ENCODE results near the gene P4HA2. TPM values are rescaled to one million over a fixed set of nuclear protein-coding genes. Genes with fewer than 3 reads are reported as not detected.

The P4HA2 gene
- total and polyA plus RNA-seq, 2 of the 13 experiments (the other 11 are each of a cell fraction or from before 2014, with no cell fraction given) = 37.7 to 126 TPM

GRCh38 chr5:132227485-132228240 lies at the start of gene P4HA2 (continued):
- TF ChIP-seq ZNF75D (CRISPR knock-in tag; IDR thresholded peaks at IDR 0.05; ENCODE audit: borderline replicate concordance) = no peak
- TF ChIP-seq DMAP1 (CRISPR knock-in tag; IDR thresholded peaks at IDR 0.05) = peak; percentile 85
- TF ChIP-seq MYNN (CRISPR knock-in tag; IDR thresholded peaks at IDR 0.05; ENCODE audit: low read depth) = no peak
- no peak for TF ChIP-seq CCAR2 (optimal IDR thresholded peaks at IDR 0.05; ENCODE audit: low read depth, low read length)
- peak; percentile 35; the same call in 1 of the 2 replicates for TF ChIP-seq THAP11 (CRISPR knock-in tag; IDR thresholded peaks at IDR 0.05)
- TF ChIP-seq RARA (CRISPR knock-in tag; IDR thresholded peaks at IDR 0.05) = no peak
- no peak for TF ChIP-seq ZNF468 (CRISPR knock-in tag; IDR thresholded peaks at IDR 0.05)
- peak; percentile 74 for TF ChIP-seq HNRNPK (IDR thresholded peaks at IDR 0.05; ENCODE audit: low read depth, low read length, poor library complexity, severe bottlenecking)
- no peak for TF ChIP-seq FIP1L1 (IDR thresholded peaks at IDR 0.05; ENCODE audit: borderline replicate concordance, insufficient read depth, low read depth, low read length)
- TF ChIP-seq HIVEP1 (CRISPR knock-in tag; IDR thresholded peaks at IDR 0.05) = no peak; the same call in 1 of the 2 replicates
- TF ChIP-seq, protein P1, sequence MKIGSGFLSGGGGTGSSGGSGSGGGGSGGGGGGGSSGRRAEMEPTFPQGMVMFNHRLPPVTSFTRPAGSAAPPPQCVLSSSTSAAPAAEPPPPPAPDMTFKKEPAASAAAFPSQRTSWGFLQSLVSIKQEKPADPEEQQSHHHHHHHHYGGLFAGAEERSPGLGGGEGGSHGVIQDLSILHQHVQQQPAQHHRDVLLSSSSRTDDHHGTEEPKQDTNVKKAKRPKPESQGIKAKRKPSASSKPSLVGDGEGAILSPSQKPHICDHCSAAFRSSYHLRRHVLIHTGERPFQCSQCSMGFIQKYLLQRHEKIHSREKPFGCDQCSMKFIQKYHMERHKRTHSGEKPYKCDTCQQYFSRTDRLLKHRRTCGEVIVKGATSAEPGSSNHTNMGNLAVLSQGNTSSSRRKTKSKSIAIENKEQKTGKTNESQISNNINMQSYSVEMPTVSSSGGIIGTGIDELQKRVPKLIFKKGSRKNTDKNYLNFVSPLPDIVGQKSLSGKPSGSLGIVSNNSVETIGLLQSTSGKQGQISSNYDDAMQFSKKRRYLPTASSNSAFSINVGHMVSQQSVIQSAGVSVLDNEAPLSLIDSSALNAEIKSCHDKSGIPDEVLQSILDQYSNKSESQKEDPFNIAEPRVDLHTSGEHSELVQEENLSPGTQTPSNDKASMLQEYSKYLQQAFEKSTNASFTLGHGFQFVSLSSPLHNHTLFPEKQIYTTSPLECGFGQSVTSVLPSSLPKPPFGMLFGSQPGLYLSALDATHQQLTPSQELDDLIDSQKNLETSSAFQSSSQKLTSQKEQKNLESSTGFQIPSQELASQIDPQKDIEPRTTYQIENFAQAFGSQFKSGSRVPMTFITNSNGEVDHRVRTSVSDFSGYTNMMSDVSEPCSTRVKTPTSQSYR (CRISPR knock-in tag; IDR thresholded peaks at IDR 0.05; ENCODE audit: borderline replicate concordance) = no peak
- TF ChIP-seq, protein P2, sequence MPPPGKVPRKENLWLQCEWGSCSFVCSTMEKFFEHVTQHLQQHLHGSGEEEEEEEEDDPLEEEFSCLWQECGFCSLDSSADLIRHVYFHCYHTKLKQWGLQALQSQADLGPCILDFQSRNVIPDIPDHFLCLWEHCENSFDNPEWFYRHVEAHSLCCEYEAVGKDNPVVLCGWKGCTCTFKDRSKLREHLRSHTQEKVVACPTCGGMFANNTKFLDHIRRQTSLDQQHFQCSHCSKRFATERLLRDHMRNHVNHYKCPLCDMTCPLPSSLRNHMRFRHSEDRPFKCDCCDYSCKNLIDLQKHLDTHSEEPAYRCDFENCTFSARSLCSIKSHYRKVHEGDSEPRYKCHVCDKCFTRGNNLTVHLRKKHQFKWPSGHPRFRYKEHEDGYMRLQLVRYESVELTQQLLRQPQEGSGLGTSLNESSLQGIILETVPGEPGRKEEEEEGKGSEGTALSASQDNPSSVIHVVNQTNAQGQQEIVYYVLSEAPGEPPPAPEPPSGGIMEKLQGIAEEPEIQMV (CRISPR knock-in tag; IDR thresholded peaks at IDR 0.05; ENCODE audit: low read depth) = no peak
- TF ChIP-seq ZNF782 (CRISPR knock-in tag; IDR thresholded peaks at IDR 0.05; ENCODE audit: borderline replicate concordance) = 0 out of 2 replicates have a peak, but pooled peaks have one; percentile 22
- no peak; the same call in 1 of the 2 replicates for TF ChIP-seq ZNF567 (CRISPR knock-in tag; IDR thresholded peaks at IDR 0.05; ENCODE audit: borderline replicate concordance)
- TF ChIP-seq, protein P3, sequence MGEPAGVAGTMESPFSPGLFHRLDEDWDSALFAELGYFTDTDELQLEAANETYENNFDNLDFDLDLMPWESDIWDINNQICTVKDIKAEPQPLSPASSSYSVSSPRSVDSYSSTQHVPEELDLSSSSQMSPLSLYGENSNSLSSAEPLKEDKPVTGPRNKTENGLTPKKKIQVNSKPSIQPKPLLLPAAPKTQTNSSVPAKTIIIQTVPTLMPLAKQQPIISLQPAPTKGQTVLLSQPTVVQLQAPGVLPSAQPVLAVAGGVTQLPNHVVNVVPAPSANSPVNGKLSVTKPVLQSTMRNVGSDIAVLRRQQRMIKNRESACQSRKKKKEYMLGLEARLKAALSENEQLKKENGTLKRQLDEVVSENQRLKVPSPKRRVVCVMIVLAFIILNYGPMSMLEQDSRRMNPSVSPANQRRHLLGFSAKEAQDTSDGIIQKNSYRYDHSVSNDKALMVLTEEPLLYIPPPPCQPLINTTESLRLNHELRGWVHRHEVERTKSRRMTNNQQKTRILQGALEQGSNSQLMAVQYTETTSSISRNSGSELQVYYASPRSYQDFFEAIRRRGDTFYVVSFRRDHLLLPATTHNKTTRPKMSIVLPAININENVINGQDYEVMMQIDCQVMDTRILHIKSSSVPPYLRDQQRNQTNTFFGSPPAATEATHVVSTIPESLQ (CRISPR knock-in tag; conservative IDR thresholded peaks at IDR 0.05) = no peak
- TF ChIP-seq ZNF891 (CRISPR knock-in tag; IDR thresholded peaks at IDR 0.05) = no peak; the same call in 1 of the 2 replicates
- TF ChIP-seq, protein P4, sequence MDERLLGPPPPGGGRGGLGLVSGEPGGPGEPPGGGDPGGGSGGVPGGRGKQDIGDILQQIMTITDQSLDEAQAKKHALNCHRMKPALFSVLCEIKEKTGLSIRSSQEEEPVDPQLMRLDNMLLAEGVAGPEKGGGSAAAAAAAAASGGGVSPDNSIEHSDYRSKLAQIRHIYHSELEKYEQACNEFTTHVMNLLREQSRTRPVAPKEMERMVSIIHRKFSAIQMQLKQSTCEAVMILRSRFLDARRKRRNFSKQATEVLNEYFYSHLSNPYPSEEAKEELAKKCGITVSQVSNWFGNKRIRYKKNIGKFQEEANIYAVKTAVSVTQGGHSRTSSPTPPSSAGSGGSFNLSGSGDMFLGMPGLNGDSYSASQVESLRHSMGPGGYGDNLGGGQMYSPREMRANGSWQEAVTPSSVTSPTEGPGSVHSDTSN (CRISPR knock-in tag; IDR thresholded peaks at IDR 0.05) = no peak
- TF ChIP-seq HDAC2 (CRISPR knock-in tag; IDR thresholded peaks at IDR 0.05) = 0 out of 2 replicates have a peak, but pooled peaks have one; percentile 26
- no peak for TF ChIP-seq ZNF615 (CRISPR knock-in tag; IDR thresholded peaks at IDR 0.05; ENCODE audit: borderline replicate concordance)
- no peak; the same call in 1 of the 2 replicates for TF ChIP-seq ZNF367 (CRISPR knock-in tag; IDR thresholded peaks at IDR 0.05; ENCODE audit: borderline replicate concordance)
- 0 out of 2 replicates have a peak, but pooled peaks have one; percentile 46 for TF ChIP-seq ZNF543 (CRISPR knock-in tag; IDR thresholded peaks at IDR 0.05)
- TF ChIP-seq ZNF382 (CRISPR knock-in tag; IDR thresholded peaks at IDR 0.05; ENCODE audit: borderline replicate concordance) = no peak
